Smooth muscle cell (in vitro differentiated cells): ENCODE data around the gene TRANK1. TPM values are rescaled to one million over a fixed set of nuclear protein-coding genes. Genes with fewer than 3 reads are reported as not detected.
"Not testable (repeated sequence)": the region's sequence is repeated elsewhere in the genome, so short reads cannot be mapped to it uniquely, and the experiment has no call there.

ENCODE experiments used
- DNase-seq: peaks from one replicate; lab custom pipeline; 2025; ENCODE audit not compliant: unreplicated experiment; lab: John Stamatoyannopoulos, UW
- H2AFZ ChIP-seq: fragments of 200-600 bp; sonication (generic); 2 replicates; pipeline ENCODE4 v1.6.0; 2016; ENCODE audit warnings: antibody characterized with exemption, low read depth, mild to moderate bottlenecking
- H3F3A ChIP-seq: fragments of 200-600 bp; sonication (generic); 2 replicates; pipeline ENCODE4 v1.6.0; 2017; ENCODE audit warnings: antibody characterized with exemption, low read depth
- H3K27ac ChIP-seq: fragments of 200-600 bp; sonication (generic); 2 replicates; pipeline ENCODE4 v1.5.1; 2016; ENCODE audit warnings: low read depth, mild to moderate bottlenecking
- H3K27me3 ChIP-seq: fragments of 200-600 bp; sonication (generic); 2 replicates; pipeline ENCODE4 v1.6.1; 2016; ENCODE audit warnings: low read depth, mild to moderate bottlenecking
- H3K36me3 ChIP-seq: fragments of 200-600 bp; sonication (generic); 2 replicates; pipeline ENCODE4 v1.5.1; 2016; ENCODE audit warnings: low read depth
- H3K4me1 ChIP-seq: fragments of 200-600 bp; sonication (generic); 2 replicates; pipeline ENCODE4 v1.5.1; 2016; ENCODE audit warnings: low read depth
- H3K4me2 ChIP-seq: fragments of 200-600 bp; sonication (generic); 2 replicates; pipeline ENCODE4 v1.6.0; 2016; ENCODE audit warnings: mild to moderate bottlenecking
- H3K4me3 ChIP-seq: fragments of 200-600 bp; sonication (generic); 2 replicates; pipeline ENCODE4 v1.5.1; 2016; ENCODE audit warnings: mild to moderate bottlenecking
- H3K79me2 ChIP-seq: fragments of 200-600 bp; sonication (generic); 2 replicates; pipeline ENCODE4 v1.6.0; 2016; ENCODE audit warnings: low read depth, mild to moderate bottlenecking
- H3K9ac ChIP-seq: fragments of 200-600 bp; sonication (generic); 2 replicates; pipeline ENCODE4 v1.6.0; 2016; ENCODE audit warnings: low read depth
- H3K9me3 ChIP-seq: fragments of 200-600 bp; sonication (generic); replicated peaks from 2 replicates; pipeline ENCODE4 v1.5.1; 2016; ENCODE audit warnings: low read depth
- H4K20me1 ChIP-seq: fragments of 200-600 bp; sonication (generic); 2 replicates; pipeline ENCODE4 v1.6.0; 2016; ENCODE audit warnings: low read depth
- CTCF ChIP-seq: fragments of 200-600 bp; sonication (generic); IDR thresholded peaks from 2 replicates; pipeline ENCODE4 v1.5.1; 2017; ENCODE audit warnings: borderline replicate concordance, mild to moderate bottlenecking, antibody characterized with exemption; ENCODE audit not compliant: insufficient read depth, poor library complexity, severe bottlenecking
- WGBS: methylation state at CpG from one replicate; pipeline ENCODE4 v1.1.7; 2016; ENCODE audit warnings: low lambda C conversion rate; 5-methylcytosine and 5-hydroxymethylcytosine counted together
- polyA plus RNA-seq: library from polyadenylated mRNA; unstranded; fragments of >200 nt; fragmentation: Nextera tagmentation; extraction: Ambion mirVana; gene quantifications from 2 replicates; pipeline ENCODE4 v1.2.1, GENCODE V29; 2016
- total RNA-seq: library from RNA; depleted of rRNA; stranded (reverse); fragments of >200 nt; gene quantifications from 2 replicates; pipeline ENCODE4 v1.2.3, GENCODE V29; 2014

TRANK1 gene
- total and polyA plus RNA-seq, 2 experiments from 2014 or later: 2.4 to 5.2 TPM

- H3K4me3 ChIP-seq: no peak overlapping the region
- H3K4me1 ChIP-seq: no peaks in the 10 kb centered on the region
- DNase-seq: no peak
- H3K9me3 ChIP-seq: no peaks in the 10 kb centered on the region
- H3K27me3 ChIP-seq: no peaks in the 10 kb centered on the region
- no peak overlapping the region for H2AFZ ChIP-seq
- H3K79me2 ChIP-seq: no peaks in the 10 kb centered on the region
- H3F3A ChIP-seq: peaks cover 5% of the 10 kb centered on the region
- H3K36me3 ChIP-seq: no peaks in the 10 kb centered on the region
- no peak for TF ChIP-seq CTCF
- H4K20me1 ChIP-seq: no peaks in the 10 kb centered on the region
- no peak overlapping the region for H3K9ac ChIP-seq
- H3K4me2 ChIP-seq: no peak overlapping the region
- H3K27ac ChIP-seq: no peak overlapping the region
Observed at GRCh38 chr3:36890261-36890660, 54.6 kb downstream of the TRANK1 start.

- DNase-seq: no peak
- Histone ChIP-seq H4K20me1 (no peaks in the 10 kb centered on the region), H3K4me3 (no peak overlapping the region), H3K36me3 (no peaks in the 10 kb centered on the region), H3K79me2 (no peaks in the 10 kb centered on the region), H3K27me3 (no peaks in the 10 kb centered on the region), H3K9ac (no peak overlapping the region), H3K9me3 (no peaks in the 10 kb centered on the region), H3K4me2 (no peak overlapping the region), H3K4me1 (no peaks in the 10 kb centered on the region), H3F3A (no peaks in the 10 kb centered on the region), H2AFZ (no peak overlapping the region), H3K27ac (no peak overlapping the region)
- over 99% methylated on average over 4 of the region's 4 CpGs for WGBS
- TF ChIP-seq CTCF: no peak
Observed at GRCh38 chr3:36881735-36882134, 63.1 kb downstream of the TRANK1 start.

GRCh38 chr3:36879842-36880241 is 65.0 kb downstream of the TRANK1 start:
- not testable (repeated sequence) for H3K9me3 ChIP-seq, H2AFZ ChIP-seq, H3K4me1 ChIP-seq, H3K4me3 ChIP-seq, H4K20me1 ChIP-seq, H3K27ac ChIP-seq, H3K36me3 ChIP-seq, H3K27me3 ChIP-seq, H3K79me2 ChIP-seq, DNase-seq, H3K9ac ChIP-seq, H3F3A ChIP-seq, H3K4me2 ChIP-seq
- WGBS: 94% methylated on average over 1 of the region's 1 CpG

GRCh38 chr3:36877930-36878685 is 66.7 kb downstream of the TRANK1 start:
- Histone ChIP-seq H3K9me3 (no peaks in the 10 kb centered on the region), H3K9ac (no peak overlapping the region), H3K4me2 (no peak overlapping the region), H3K27ac (no peak overlapping the region), H3K4me3 (no peak overlapping the region), H3K27me3 (no peaks in the 10 kb centered on the region), H3K4me1 (no peaks in the 10 kb centered on the region), H4K20me1 (no peaks in the 10 kb centered on the region), H2AFZ (no peak overlapping the region), H3F3A (no peaks in the 10 kb centered on the region), H3K36me3 (no peaks in the 10 kb centered on the region), H3K79me2 (no peaks in the 10 kb centered on the region)
- TF ChIP-seq CTCF: no peak
- WGBS: 89% methylated on average over 9 of the region's 9 CpGs
- no peak for DNase-seq
